Erythroblast (primary cell): ENCODE measurements around the gene PEX26.
"Not testable (repeated sequence)": the region's sequence is repeated elsewhere in the genome, so short reads cannot be mapped to it uniquely, and the experiment has no call there.

Source experiments
- GATA1 ChIP-seq: IDR thresholded peaks from 2 replicates; pipeline ENCODE4 v1.6.1; 2011; ENCODE audit warnings: low read depth, mild to moderate bottlenecking, control low read depth, low read length, moderate library complexity
- POLR2A ChIP-seq: IDR thresholded peaks from 2 replicates; pipeline ENCODE4 v1.6.1; 2011; ENCODE audit warnings: mild to moderate bottlenecking, low read length

- not testable (repeated sequence) for TF ChIP-seq POLR2A, GATA1
Measured at GRCh38 chr22:18040898-18041297, 36.9 kb upstream of the PEX26 start.
